ENCODE measurements around the gene IRX5. TPM values are rescaled to one million over a fixed set of nuclear protein-coding genes. Genes with fewer than 3 reads are reported as not detected.

IRX5 gene
- total and polyA plus RNA-seq, 2 donors from 2014 or later = 3.7 to 22.3 TPM

- intact Hi-C loops (cut with DNase I) = no loop called here
- H3K4me3 ChIP-seq (ENCODE audit: low read length in 3 of 3) = no peak overlapping the region
- no peaks in the 10 kb centered on the region for H3K4me1 ChIP-seq (ENCODE audit: control insufficient read depth in 2 of 3, insufficient read depth in 2 of 3, low read depth in 1 of 3, low read length in 3 of 3)
- no peak overlapping the region for H3K9ac ChIP-seq (ENCODE audit: low read length in 3 of 3)
- H3K27me3 ChIP-seq (ENCODE audit: control insufficient read depth, insufficient read depth, low read length) = no peaks in the 10 kb centered on the region
- H3K36me3 ChIP-seq (ENCODE audit: control insufficient read depth in 2 of 3, insufficient read depth in 3 of 3, low read length in 3 of 3) = no peaks in the 10 kb centered on the region
- TF ChIP-seq, protein P1, sequence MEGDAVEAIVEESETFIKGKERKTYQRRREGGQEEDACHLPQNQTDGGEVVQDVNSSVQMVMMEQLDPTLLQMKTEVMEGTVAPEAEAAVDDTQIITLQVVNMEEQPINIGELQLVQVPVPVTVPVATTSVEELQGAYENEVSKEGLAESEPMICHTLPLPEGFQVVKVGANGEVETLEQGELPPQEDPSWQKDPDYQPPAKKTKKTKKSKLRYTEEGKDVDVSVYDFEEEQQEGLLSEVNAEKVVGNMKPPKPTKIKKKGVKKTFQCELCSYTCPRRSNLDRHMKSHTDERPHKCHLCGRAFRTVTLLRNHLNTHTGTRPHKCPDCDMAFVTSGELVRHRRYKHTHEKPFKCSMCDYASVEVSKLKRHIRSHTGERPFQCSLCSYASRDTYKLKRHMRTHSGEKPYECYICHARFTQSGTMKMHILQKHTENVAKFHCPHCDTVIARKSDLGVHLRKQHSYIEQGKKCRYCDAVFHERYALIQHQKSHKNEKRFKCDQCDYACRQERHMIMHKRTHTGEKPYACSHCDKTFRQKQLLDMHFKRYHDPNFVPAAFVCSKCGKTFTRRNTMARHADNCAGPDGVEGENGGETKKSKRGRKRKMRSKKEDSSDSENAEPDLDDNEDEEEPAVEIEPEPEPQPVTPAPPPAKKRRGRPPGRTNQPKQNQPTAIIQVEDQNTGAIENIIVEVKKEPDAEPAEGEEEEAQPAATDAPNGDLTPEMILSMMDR (IDR thresholded peaks at IDR 0.05; ENCODE audit: borderline replicate concordance, extremely low read depth, insufficient read depth) = no peak
- H3K9me3 ChIP-seq (ENCODE audit: control insufficient read depth in 2 of 3, insufficient read depth in 1 of 3, low read length in 3 of 3) = no peaks in the 10 kb centered on the region
- H3K27ac ChIP-seq (ENCODE audit: low read depth in 2 of 2, low read length in 2 of 2) = no peak overlapping the region
- no peak for DNase-seq
- FAIRE-seq = no peak
These were observed 46.5 kb downstream of the IRX5 start for GRCh38 chr16:54977211-54977610.

- Histone ChIP-seq H3K9me3 (ENCODE audit: control insufficient read depth in 2 of 3, insufficient read depth in 1 of 3, low read length in 3 of 3) (no peaks in the 10 kb centered on the region), H3K36me3 (ENCODE audit: control insufficient read depth in 2 of 3, insufficient read depth in 3 of 3, low read length in 3 of 3) (no peaks in the 10 kb centered on the region), H3K4me3 (ENCODE audit: low read length in 3 of 3) (no peak overlapping the region), H3K27me3 (ENCODE audit: control insufficient read depth, insufficient read depth, low read length) (no peaks in the 10 kb centered on the region), H3K4me1 (ENCODE audit: control insufficient read depth in 2 of 3, insufficient read depth in 2 of 3, low read depth in 1 of 3, low read length in 3 of 3) (no peaks in the 10 kb centered on the region), H3K9ac (ENCODE audit: low read length in 3 of 3) (no peak overlapping the region), H3K27ac (ENCODE audit: low read depth in 2 of 2, low read length in 2 of 2) (no peak overlapping the region)
- TF ChIP-seq, protein P1 (IDR thresholded peaks at IDR 0.05; ENCODE audit: borderline replicate concordance, extremely low read depth, insufficient read depth) = no peak
- intact Hi-C loops (cut with DNase I) = no loop called here
- FAIRE-seq (no peak), DNase-seq (no peak)
These were observed 50.2 kb downstream of the IRX5 start for GRCh38 chr16:54980821-54981220.
